ENCODE results near the gene SEC22B. TPM values are rescaled to one million over a fixed set of nuclear protein-coding genes. Genes with fewer than 3 reads are reported as not detected.
"Not testable (repeated sequence)": the region's sequence is repeated elsewhere in the genome, so short reads cannot be mapped to it uniquely, and the experiment has no call there.

Gene SEC22B
- total and polyA plus RNA-seq, 12 donors = 12.1 to 18.5 (median 15.3) TPM

GRCh38 chr1:120179811-120180690 is 3.7 kb upstream of the SEC22B start:
- peak overlapping the region; percentile 29 to 71 (median 60) for H3K27ac ChIP-seq
- H3K36me3 ChIP-seq; H3K9me3 ChIP-seq; intact Hi-C loops (cut with DNase I); H3K27me3 ChIP-seq: not testable (repeated sequence)
- WGBS, 2 donors = 8 to 10% methylated on average over 15 to 17 of the region's 29 CpGs
- H3K4me1 ChIP-seq = peaks cover 2 to 26% (median 15%) of the 10 kb centered on the region in 9 donors
- peak overlapping the region in 9 of 10 donors; percentile 21 to 51 (median 43) for H3K4me3 ChIP-seq
- DNase-seq (peak; percentile 25 to 49), ATAC-seq (peak; percentile 39 to 77 (median 66))

- 43% methylated on average over 6 of the region's 6 CpGs for WGBS, 2 donors
- Histone ChIP-seq H3K4me1 (peaks cover 2 to 26% (median 15%) of the 10 kb centered on the region in 9 donors), H3K36me3 (no peaks in the 10 kb centered on the region), H3K27me3 (no peaks in the 10 kb centered on the region), H3K27ac (peak overlapping the region in 9 of 10 donors; percentile 31 to 71 (median 61)), H3K4me3 (peak overlapping the region in 3 of 10 donors; percentile 47 to 51 (median 48)), H3K9me3 (no peaks in the 10 kb centered on the region)
- TF ChIP-seq CTCF (IDR thresholded peaks at IDR 0.05) = no peak
- DNase-seq (no peak), ATAC-seq (no peak)
- intact Hi-C loops (cut with DNase I) = no loop called here
Measured at GRCh38 chr1:120178799-120179756, 2.8 kb upstream of the SEC22B start.

- ATAC-seq; intact Hi-C loops (cut with DNase I); H3K4me3 ChIP-seq; H3K36me3 ChIP-seq; H3K9me3 ChIP-seq; DNase-seq; H3K27me3 ChIP-seq: not testable (repeated sequence)
- peak overlapping the region in 1 of 10 donors; percentile 21 for H3K27ac ChIP-seq
- peaks cover 2 to 27% (median 15%) of the 10 kb centered on the region in 9 donors for H3K4me1 ChIP-seq
- WGBS, 2 donors = 96 to 98% methylated on average over 2 of the region's 2 CpGs
Measured at GRCh38 chr1:120178058-120178457, 1.7 kb upstream of the SEC22B start.

- Histone ChIP-seq H3K4me1 (peaks cover 2 to 26% (median 15%) of the 10 kb centered on the region in 9 donors), H3K4me3 (peak overlapping the region; percentile 58 to 99 (median 85)), H3K27ac (peak overlapping the region; percentile 63 to 96 (median 92))
- H3K36me3 ChIP-seq; H3K9me3 ChIP-seq; intact Hi-C loops (cut with DNase I); DNase-seq; H3K27me3 ChIP-seq; ATAC-seq: not testable (repeated sequence)
- 3 to 8% methylated on average over 7 of the region's 7 CpGs for WGBS, 2 donors
Measured at GRCh38 chr1:120175688-120176087, 632 bp downstream of the SEC22B start.

GRCh38 chr1:120164761-120165160 is 11.6 kb downstream of the SEC22B start:
- peaks cover 0 to 49% (median 0%) of the 10 kb centered on the region in 9 donors for H3K36me3 ChIP-seq
- ATAC-seq; intact Hi-C loops (cut with DNase I); DNase-seq; H3K9me3 ChIP-seq; H3K4me1 ChIP-seq; H3K4me3 ChIP-seq; H3K27me3 ChIP-seq; H3K27ac ChIP-seq: not testable (repeated sequence)
- WGBS, 2 donors = 100% methylated on average over 1 of the region's 1 CpG

- intact Hi-C loops (cut with DNase I); H3K27me3 ChIP-seq; DNase-seq; ATAC-seq; H3K4me3 ChIP-seq; H3K4me1 ChIP-seq; H3K9me3 ChIP-seq; H3K27ac ChIP-seq: not testable (repeated sequence)
- no CpG with 5 or more reads among the region's 2 CpGs for WGBS, 2 donors
- H3K36me3 ChIP-seq = peaks cover 0 to 46% (median 0%) of the 10 kb centered on the region in 9 donors
Measured at GRCh38 chr1:120162015-120162414, 14.3 kb downstream of the SEC22B start.

- H3K27me3 ChIP-seq; ATAC-seq; H3K9me3 ChIP-seq; H3K4me3 ChIP-seq; DNase-seq; H3K27ac ChIP-seq; H3K4me1 ChIP-seq; intact Hi-C loops (cut with DNase I): not testable (repeated sequence)
- no CpG with 5 or more reads among the region's 1 CpG for WGBS, 2 donors
- H3K36me3 ChIP-seq = peaks cover 0 to 41% (median 0%) of the 10 kb centered on the region in 9 donors
Measured at GRCh38 chr1:120158495-120158894, 17.8 kb downstream of the SEC22B start.

- H3K4me3 ChIP-seq; H3K4me1 ChIP-seq; intact Hi-C loops (cut with DNase I); DNase-seq; H3K27ac ChIP-seq; H3K27me3 ChIP-seq; H3K9me3 ChIP-seq: not testable (repeated sequence)
- peak in 7 of 8 donors; percentile 57 to 93 (median 80) for ATAC-seq
- whole genome bisulfite sequencing, 2 donors = 31 to 33% methylated on average over 1 to 2 of the region's 4 CpGs
- peaks cover 0 to 41% (median 0%) of the 10 kb centered on the region in 9 donors for H3K36me3 ChIP-seq
Measured at GRCh38 chr1:120158086-120158485, 18.2 kb downstream of the SEC22B start.

- ATAC-seq = peak in 2 of 8 donors; percentile 24 to 47
- H3K36me3 ChIP-seq; intact Hi-C loops (cut with DNase I); H3K9me3 ChIP-seq; H3K4me1 ChIP-seq; DNase-seq; H3K4me3 ChIP-seq; H3K27me3 ChIP-seq; H3K27ac ChIP-seq: not testable (repeated sequence)
- WGBS, 2 donors = 97% methylated on average over 2 of the region's 3 CpGs; no CpG with 5 or more reads in 1 of the 2 donors
Measured at GRCh38 chr1:120150138-120150822, 26.0 kb downstream of the SEC22B start.
